Naive thymus-derived CD4-positive, alpha-beta T cell (primary cell): ENCODE data around the gene MVK. TPM values are rescaled to one million over a fixed set of nuclear protein-coding genes. Genes with fewer than 3 reads are reported as not detected.

Experiments used
- ATAC-seq: fragments of 150-1000 bp; cut with Tn5 transposase; 2 replicates; pipeline ENCODE4 v1.10.0; 2021; ENCODE audit warnings: mild to moderate bottlenecking, moderate library complexity
- CTCF ChIA-PET: fragments of 350-600 bp; sonication (Branson Sonifier 250); formaldehyde crosslinking; loops from one replicate; lab custom pipeline; 2021; ENCODE audit warnings: antibody characterized with exemption; lab: Charles Lee
- POLR2A ChIA-PET: fragments of 350-600 bp; sonication (Branson Sonifier 250); formaldehyde crosslinking; loops from one replicate; lab custom pipeline; 2021; ENCODE audit warnings: antibody characterized with exemption, inconsistent platforms; lab: Charles Lee
- DNase-seq, 9 donors: peaks; one replicate each; pipeline versions ENCODE4 v3.0.0 to v3.0.0-alpha.2; 2020 to 2022; ENCODE audit warnings: mixed read lengths in 1 of 9
- H3K27ac ChIP-seq: one replicate; pipeline ENCODE4 v1.7.0; 2013; ENCODE audit warnings: mild to moderate bottlenecking, low read depth, low read length, moderate library complexity
- H3K27me3 ChIP-seq, 2 donors: one replicate each; pipeline ENCODE4 v1.7.0; 2013; ENCODE audit warnings: low read length in 2 of 2, mild to moderate bottlenecking in 2 of 2, moderate library complexity in 2 of 2; ENCODE audit not compliant: control insufficient read depth in 2 of 2, insufficient read depth in 2 of 2
- H3K36me3 ChIP-seq, 3 experiments: 1 replicate in 2 of 3; 2 replicates in 1 of 3; pipeline ENCODE4 v1.7.0; 2013; ENCODE audit warnings: low read length in 3 of 3, mild to moderate bottlenecking in 3 of 3, moderate library complexity in 1 of 3; ENCODE audit not compliant: insufficient read depth in 3 of 3, control insufficient read depth in 2 of 3
- H3K4me1 ChIP-seq, 2 donors: one replicate each; pipeline ENCODE4 v1.7.0; 2013; ENCODE audit warnings: low read length in 2 of 2, mild to moderate bottlenecking in 2 of 2, moderate library complexity in 1 of 2; ENCODE audit not compliant: control insufficient read depth in 2 of 2, insufficient read depth in 2 of 2
- H3K4me3 ChIP-seq: 2 replicates; pipeline ENCODE4 v1.7.0; 2013; ENCODE audit warnings: mild to moderate bottlenecking, low read length
- H3K9me3 ChIP-seq, 3 experiments: 1 replicate in 2 of 3; 2 replicates in 1 of 3; pipeline ENCODE4 v1.7.0; 2013; ENCODE audit warnings: low read length in 3 of 3; ENCODE audit not compliant: control insufficient read depth in 2 of 3
- H3K27ac Mint-ChIP-seq, 9 donors: one replicate each; pipeline ENCODE4 v1.8.0; 2020 to 2022; ENCODE audit warnings: mixed read lengths in 9 of 9, mild to moderate bottlenecking in 8 of 9, moderate library complexity in 5 of 9, inconsistent platforms in 2 of 9
- H3K27me3 Mint-ChIP-seq, 5 donors: one replicate each; pipeline ENCODE4 v1.8.0; 2021 to 2022; ENCODE audit warnings: mixed read lengths in 5 of 5, mild to moderate bottlenecking in 1 of 5
- H3K36me3 Mint-ChIP-seq, 5 donors: one replicate each; pipeline ENCODE4 v1.8.0; 2020 to 2022; ENCODE audit warnings: mixed read lengths in 5 of 5, mild to moderate bottlenecking in 3 of 5, inconsistent platforms in 1 of 5
- H3K4me1 Mint-ChIP-seq, 7 donors: one replicate each; pipeline ENCODE4 v1.8.0; 2020 to 2022; ENCODE audit warnings: mixed read lengths in 7 of 7, mild to moderate bottlenecking in 3 of 7, inconsistent platforms in 1 of 7
- H3K4me3 Mint-ChIP-seq, 10 donors: one replicate each; pipeline ENCODE4 v1.8.0; 2020 to 2022; ENCODE audit warnings: mild to moderate bottlenecking in 10 of 10, mixed read lengths in 10 of 10, moderate library complexity in 6 of 10, inconsistent platforms in 2 of 10
- H3K9me3 Mint-ChIP-seq, 11 donors: one replicate each; pipeline ENCODE4 v1.8.0; 2020 to 2022; ENCODE audit warnings: mixed read lengths in 11 of 11, mild to moderate bottlenecking in 4 of 11, inconsistent platforms in 1 of 11, moderate library complexity in 1 of 11
- intact Hi-C, 2 donors: fragments of 100-400 bp; cut with micrococcal nuclease; formaldehyde crosslinking; loops; one replicate each; pipeline ENCODE4 v1.15.1; 2023
- polyA plus RNA-seq, 2 donors: library from polyadenylated mRNA; unstranded; fragments of 300-500 nt; fragmentation: Illumina TruSeq; gene quantifications; one replicate each; pipeline ENCODE4 v1.2.3, GENCODE V29; 2021
- total RNA-seq, 6 experiments: library from RNA in 5 of 6; stranded (reverse) in 5 of 6; gene quantifications; 1 replicate in 5 of 6; 2 replicates in 1 of 6; pipeline ENCODE4 v1.2.3 and lab custom pipeline; 2021 to 2026

The MVK gene
- total and polyA plus RNA-seq, 7 experiments from 2014 or later: 1.7 to 14.8 (median 11.7) TPM

GRCh38 chr12:109531411-109531810 is 42.2 kb upstream of the MVK start:
- intact Hi-C loops: no loop called here
- ChIA-PET CTCF (no interaction called here), POLR2A (no interaction called here)
- H3K4me1 Mint-ChIP-seq: no peaks in the 10 kb centered on the region
- no peak overlapping the region for H3K27ac ChIP-seq
- H3K36me3 ChIP-seq: peaks cover 0 to 81% (median 0%) of the 10 kb centered on the region in 3 experiments
- ATAC-seq (no peak), DNase-seq (no peak)
- H3K4me3 Mint-ChIP-seq: no peak overlapping the region
- H3K36me3 Mint-ChIP-seq: peaks cover 0 to 43% (median 10%) of the 10 kb centered on the region in 5 donors
- H3K27me3 Mint-ChIP-seq: no peaks in the 10 kb centered on the region
- H3K4me3 ChIP-seq: no peak overlapping the region
- H3K27ac Mint-ChIP-seq: no peak overlapping the region
- H3K27me3 ChIP-seq: no peaks in the 10 kb centered on the region
- no peaks in the 10 kb centered on the region for H3K9me3 ChIP-seq
- no peaks in the 10 kb centered on the region for H3K4me1 ChIP-seq
- H3K9me3 Mint-ChIP-seq: peaks cover 0 to 3% (median 0%) of the 10 kb centered on the region in 11 donors

GRCh38 chr12:109532721-109533486 is 40.7 kb upstream of the MVK start:
- intact Hi-C loops: no loop called here
- peaks cover 0 to 36% (median 6%) of the 10 kb centered on the region in 5 donors for H3K36me3 Mint-ChIP-seq
- H3K27ac Mint-ChIP-seq: no peak overlapping the region
- Histone ChIP-seq H3K27ac (no peak overlapping the region), H3K36me3 (peaks cover 0 to 69% (median 0%) of the 10 kb centered on the region in 3 experiments), H3K9me3 (no peaks in the 10 kb centered on the region), H3K4me1 (no peaks in the 10 kb centered on the region), H3K27me3 (no peaks in the 10 kb centered on the region), H3K4me3 (no peak overlapping the region)
- CTCF ChIA-PET: no interaction called here
- ATAC-seq: no peak
- no peak overlapping the region for H3K4me3 Mint-ChIP-seq
- POLR2A ChIA-PET: no interaction called here
- peaks cover 0 to 2% (median 0%) of the 10 kb centered on the region in 11 donors for H3K9me3 Mint-ChIP-seq
- DNase-seq: no peak
- H3K4me1 Mint-ChIP-seq: no peaks in the 10 kb centered on the region
- no peaks in the 10 kb centered on the region for H3K27me3 Mint-ChIP-seq

- POLR2A ChIA-PET: no interaction called here
- H3K27me3 Mint-ChIP-seq: no peaks in the 10 kb centered on the region
- H3K36me3 Mint-ChIP-seq: peaks cover 0 to 39% (median 6%) of the 10 kb centered on the region in 5 donors
- H3K27me3 ChIP-seq: no peaks in the 10 kb centered on the region
- intact Hi-C loops: no loop called here
- peaks cover 0 to 2% (median 0%) of the 10 kb centered on the region in 11 donors for H3K9me3 Mint-ChIP-seq
- CTCF ChIA-PET: no interaction called here
- DNase-seq (no peak), ATAC-seq (no peak)
- peaks cover 0 to 66% (median 0%) of the 10 kb centered on the region in 3 experiments for H3K36me3 ChIP-seq
- H3K4me1 ChIP-seq: no peaks in the 10 kb centered on the region
- no peaks in the 10 kb centered on the region for H3K9me3 ChIP-seq
- no peak overlapping the region for H3K27ac ChIP-seq
- H3K4me1 Mint-ChIP-seq: no peaks in the 10 kb centered on the region
- no peak overlapping the region for H3K4me3 ChIP-seq
- H3K27ac Mint-ChIP-seq: no peak overlapping the region
- no peak overlapping the region for H3K4me3 Mint-ChIP-seq
Measured at GRCh38 chr12:109533487-109533740, 40.2 kb upstream of the MVK start.

GRCh38 chr12:109534456-109534855 is 39.1 kb upstream of the MVK start:
- ATAC-seq (no peak), DNase-seq (no peak)
- H3K36me3 ChIP-seq: peaks cover 0 to 62% (median 0%) of the 10 kb centered on the region in 3 experiments
- no peak overlapping the region for H3K4me3 ChIP-seq
- no peak overlapping the region for H3K27ac Mint-ChIP-seq
- H3K4me1 Mint-ChIP-seq: no peaks in the 10 kb centered on the region
- no peaks in the 10 kb centered on the region for H3K27me3 ChIP-seq
- ChIA-PET CTCF (no interaction called here), POLR2A (interaction anchor here (1.0 kb wide), 1 partner anchor 12 kb away, joined by 3 read pairs; no protein-coding TSS in a partner anchor)
- H3K27me3 Mint-ChIP-seq: no peaks in the 10 kb centered on the region
- peaks cover 0 to 2% (median 0%) of the 10 kb centered on the region in 11 donors for H3K9me3 Mint-ChIP-seq
- H3K36me3 Mint-ChIP-seq: peaks cover 0 to 41% (median 6%) of the 10 kb centered on the region in 5 donors
- no peak overlapping the region for H3K4me3 Mint-ChIP-seq
- no peaks in the 10 kb centered on the region for H3K4me1 ChIP-seq
- H3K9me3 ChIP-seq: no peaks in the 10 kb centered on the region
- H3K27ac ChIP-seq: no peak overlapping the region
- intact Hi-C loops: no loop called here

GRCh38 chr12:109535231-109535862 is 38.2 kb upstream of the MVK start:
- intact Hi-C loops: no loop called here
- H3K36me3 Mint-ChIP-seq: peaks cover 0 to 32% (median 6%) of the 10 kb centered on the region in 5 donors
- POLR2A ChIA-PET: interaction anchor here (1.0 kb wide), 1 partner anchor 11 kb away, joined by 3 read pairs; no protein-coding TSS in a partner anchor

GRCh38 chr12:109535863-109536250 is 37.7 kb upstream of the MVK start:
- intact Hi-C loops: no loop called here
- CTCF ChIA-PET: no interaction called here
- DNase-seq (no peak), ATAC-seq (no peak)
- POLR2A ChIA-PET: no interaction called here
- Mint-ChIP-seq H3K27me3 (no peaks in the 10 kb centered on the region), H3K36me3 (peaks cover 0 to 29% (median 3%) of the 10 kb centered on the region in 5 donors), H3K4me1 (no peaks in the 10 kb centered on the region), H3K9me3 (peaks cover 0 to 2% (median 0%) of the 10 kb centered on the region in 11 donors), H3K27ac (no peak overlapping the region), H3K4me3 (no peak overlapping the region)
- Histone ChIP-seq H3K4me3 (no peak overlapping the region), H3K27ac (no peak overlapping the region), H3K36me3 (peaks cover 0 to 48% (median 0%) of the 10 kb centered on the region in 3 experiments), H3K4me1 (no peaks in the 10 kb centered on the region), H3K9me3 (no peaks in the 10 kb centered on the region), H3K27me3 (no peaks in the 10 kb centered on the region)

More at GRCh38 chr12:109535231-109535862, 38.2 kb upstream of the MVK start:
- no peak overlapping the region for H3K4me3 Mint-ChIP-seq
- no peaks in the 10 kb centered on the region for H3K4me1 Mint-ChIP-seq
- no peak overlapping the region for H3K27ac Mint-ChIP-seq
- ATAC-seq: no peak
- Histone ChIP-seq H3K27me3 (no peaks in the 10 kb centered on the region), H3K9me3 (no peaks in the 10 kb centered on the region), H3K4me1 (no peaks in the 10 kb centered on the region), H3K36me3 (peaks cover 0 to 53% (median 0%) of the 10 kb centered on the region in 3 experiments), H3K4me3 (no peak overlapping the region), H3K27ac (no peak overlapping the region)
- H3K9me3 Mint-ChIP-seq: peaks cover 0 to 2% (median 0%) of the 10 kb centered on the region in 11 donors
- no peaks in the 10 kb centered on the region for H3K27me3 Mint-ChIP-seq
- no peak for DNase-seq
- CTCF ChIA-PET: no interaction called here
